H1 (cell line): ENCODE measurements around the gene PPP1R1C.

Experiments used
- CTCF ChIP-seq, 3 experiments: IDR thresholded peaks; 1 replicate in 2 of 3; 2 replicates in 1 of 3; pipeline versions ENCODE4 v1.5.1 to v1.6.1; 2011; ENCODE audit warnings: low read length in 3 of 3, mild to moderate bottlenecking in 3 of 3, inconsistent platforms in 2 of 3, low read depth in 1 of 3, moderate library complexity in 1 of 3; ENCODE audit not compliant: insufficient read depth in 1 of 3; ENCODE audit errors: control extremely low read depth in 1 of 3
- EP300 ChIP-seq, 2 experiments: IDR thresholded peaks; 1 replicate in 1 of 2; 2 replicates in 1 of 2; pipeline ENCODE4 v1.6.1; 2011 to 2012; ENCODE audit warnings: low read depth in 2 of 2, low read length in 2 of 2, mild to moderate bottlenecking in 2 of 2, borderline replicate concordance in 1 of 2, inconsistent platforms in 1 of 2, moderate library complexity in 1 of 2
- FOSL1 ChIP-seq: IDR thresholded peaks from 2 replicates; pipeline ENCODE4 v1.6.1; 2011; ENCODE audit warnings: mild to moderate bottlenecking, low read depth, low read length, moderate library complexity; ENCODE audit not compliant: insufficient read depth
- GABPA ChIP-seq: IDR thresholded peaks from 2 replicates; pipeline ENCODE4 v1.6.1; 2011; ENCODE audit warnings: mild to moderate bottlenecking, low read length, moderate library complexity, borderline replicate concordance; ENCODE audit not compliant: insufficient read depth
- JUND ChIP-seq: IDR thresholded peaks from 2 replicates; pipeline ENCODE4 v1.6.1; 2011; ENCODE audit warnings: mild to moderate bottlenecking, improper control_type of control experiment, low read length
- KDM1A ChIP-seq: fragments of 200-600, 300-600 bp; sonication (generic); IDR thresholded peaks from 2 replicates; pipeline ENCODE4 v1.7.1; 2016; ENCODE audit warnings: mild to moderate bottlenecking, low read length, borderline replicate concordance
- POLR2A ChIP-seq, 2 experiments: IDR thresholded peaks; 1 replicate in 1 of 2; 2 replicates in 1 of 2; pipeline ENCODE4 v1.6.1; 2011; ENCODE audit warnings: low read depth in 2 of 2, low read length in 2 of 2, mild to moderate bottlenecking in 2 of 2; ENCODE audit errors: control extremely low read depth in 1 of 2
- POLR2AphosphoS5 ChIP-seq: IDR thresholded peaks from 2 replicates; pipeline ENCODE4 v1.6.1; 2011; ENCODE audit warnings: low read depth, low read length
- TCF12 ChIP-seq: IDR thresholded peaks from 2 replicates; pipeline ENCODE4 v1.6.1; 2011; ENCODE audit warnings: low read depth, mild to moderate bottlenecking, low read length
- USF2 ChIP-seq: IDR thresholded peaks from 2 replicates; pipeline ENCODE4 v1.6.1; 2011; ENCODE audit warnings: low read length, improper control_type of control experiment
- YY1 ChIP-seq: IDR thresholded peaks from 2 replicates; pipeline ENCODE4 v1.6.1; 2011; ENCODE audit warnings: low read depth, mild to moderate bottlenecking, low read length

- TF ChIP-seq CTCF (IDR thresholded peaks at IDR 0.05; ENCODE audit: control extremely low read depth in 1 of 3, insufficient read depth in 1 of 3, low read depth in 1 of 3, low read length in 3 of 3) (no peak), GABPA (no peak), TCF12 (no peak), EP300 (IDR thresholded peaks at IDR 0.05; ENCODE audit: borderline replicate concordance in 1 of 2, low read depth in 2 of 2, low read length in 2 of 2) (no peak), POLR2AphosphoS5 (no peak), USF2 (no peak), JUND (no peak), YY1 (no peak), POLR2A (IDR thresholded peaks at IDR 0.05; ENCODE audit: control extremely low read depth in 1 of 2, low read depth in 2 of 2, low read length in 2 of 2) (no peak), KDM1A (no peak), FOSL1 (no peak)
Observed at GRCh38 chr2:181995289-181995688, 9.6 kb downstream of the PPP1R1C start.
